ENCODE measurements around the gene PKD1L1. TPM values are rescaled to one million over a fixed set of nuclear protein-coding genes. Genes with fewer than 3 reads are reported as not detected.

The PKD1L1 gene
- total RNA-seq, 4 donors from 2014 or later = 0.44 to 1.1 (median 0.75) TPM

- TF ChIP-seq CTCF (IDR thresholded peaks at IDR 0.05; ENCODE audit: low read depth) = no peak
These were observed 166.2 kb downstream of the PKD1L1 start for GRCh38 chr7:47782022-47782421.

DNA sequence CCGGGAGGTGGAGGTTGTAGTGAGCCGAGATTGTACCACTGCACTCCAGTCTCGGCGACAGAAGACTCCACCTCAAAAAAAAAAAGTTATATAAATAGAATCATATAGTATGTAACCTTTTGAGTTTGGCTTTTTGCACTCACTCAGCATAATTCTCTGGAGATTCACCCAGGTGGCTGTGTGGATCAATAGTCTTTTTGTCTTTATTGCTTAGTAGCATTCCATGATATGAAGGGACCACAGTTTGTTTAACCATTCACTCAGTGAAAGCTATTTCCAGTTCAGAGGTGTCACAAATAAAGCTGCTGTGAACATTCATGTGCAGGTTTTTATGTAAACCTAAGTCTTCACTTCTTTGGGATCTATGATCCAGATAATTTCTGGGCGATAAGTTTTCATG, 167.7 kb downstream of the PKD1L1 start:
- TF ChIP-seq CTCF (IDR thresholded peaks at IDR 0.05; ENCODE audit: low read depth) = no peak

- TF ChIP-seq CTCF (IDR thresholded peaks at IDR 0.05; ENCODE audit: low read depth) = no peak
These were observed 168.9 kb downstream of the PKD1L1 start for GRCh38 chr7:47779341-47779771.

GRCh38 chr7:47778153-47778661, 170.1 kb downstream of the PKD1L1 start:
- no peak for TF ChIP-seq CTCF (IDR thresholded peaks at IDR 0.05; ENCODE audit: low read depth)

DNA sequence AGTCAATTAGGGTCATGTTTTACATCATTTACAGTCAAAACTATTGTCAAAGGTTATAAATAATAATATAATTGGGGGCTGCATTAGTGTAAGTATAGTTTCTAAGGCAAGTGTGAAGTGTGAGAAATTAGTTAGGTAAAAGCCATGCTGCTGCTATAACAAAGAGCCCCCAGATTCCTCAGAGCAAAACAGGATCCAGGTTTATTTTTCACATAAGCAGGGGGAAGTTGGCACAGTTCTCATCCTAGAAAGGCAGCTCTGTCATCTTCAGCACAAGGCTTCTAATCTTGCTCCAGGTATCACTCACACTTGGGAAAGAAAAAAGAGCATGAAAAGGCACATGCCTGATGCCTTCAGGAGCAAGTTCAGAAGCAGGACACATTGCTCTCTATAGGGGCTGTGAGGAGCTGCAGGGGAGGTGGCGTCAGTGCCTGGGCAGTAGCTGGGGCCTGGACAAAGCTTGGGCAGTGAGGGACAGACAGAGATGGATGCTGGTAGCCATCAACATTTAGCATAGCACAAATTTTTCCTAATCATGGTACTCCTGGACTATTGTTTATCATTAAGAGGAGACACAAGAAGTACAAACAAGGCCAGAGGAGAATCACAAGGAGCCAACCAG, 170.6 kb downstream of the PKD1L1 start:
- TF ChIP-seq CTCF (IDR thresholded peaks at IDR 0.05; ENCODE audit: low read depth) = no peak

DNA sequence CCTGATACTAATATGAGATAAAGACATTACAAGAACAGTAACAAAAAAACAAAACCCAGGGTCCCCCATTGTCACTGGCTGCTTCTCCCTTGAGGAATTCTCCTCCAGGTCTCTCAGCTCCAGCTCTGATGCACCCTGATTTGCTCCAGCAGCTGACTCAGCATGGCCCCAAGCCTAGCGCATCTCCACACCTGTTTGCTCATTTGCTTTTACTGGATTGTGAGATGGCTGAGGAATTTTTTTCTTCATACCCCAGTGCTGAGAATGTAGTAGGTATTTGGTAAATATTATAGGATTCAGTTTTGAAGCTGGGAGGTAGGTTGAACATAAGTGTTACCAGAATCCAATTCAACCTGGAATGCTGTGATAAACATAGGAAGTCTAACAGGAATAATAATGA, 171.9 kb downstream of the PKD1L1 start:
- TF ChIP-seq CTCF (IDR thresholded peaks at IDR 0.05; ENCODE audit: low read depth) = no peak

DNA sequence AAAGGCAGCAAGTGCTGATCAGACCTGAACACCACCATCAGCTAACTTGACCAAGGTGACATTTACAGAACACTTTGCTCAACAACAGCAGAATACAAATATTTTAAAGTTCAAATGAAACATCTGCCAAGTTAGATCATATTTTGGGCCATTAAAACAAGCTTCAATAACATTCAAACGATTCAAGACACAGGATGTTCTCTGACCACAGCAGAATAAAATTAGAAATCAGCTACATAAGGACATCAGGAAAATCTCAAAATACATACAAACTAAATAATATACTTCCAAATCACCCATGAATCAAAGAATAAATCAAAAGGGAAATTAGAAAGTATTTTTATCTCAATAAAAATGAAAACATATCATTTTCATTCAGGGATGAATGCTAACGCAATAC, 173.0 kb downstream of the PKD1L1 start:
- TF ChIP-seq CTCF (IDR thresholded peaks at IDR 0.05; ENCODE audit: low read depth) = no peak

Measured in subcutaneous adipose tissue (tissue), 4 donors.